CD4-positive, alpha-beta T cell (primary cell): ENCODE results near the gene ZFPM1. TPM values are rescaled to one million over a fixed set of nuclear protein-coding genes. Genes with fewer than 3 reads are reported as not detected.

Experiments used
- ATAC-seq: fragments of 200-7000 bp; cut with Tn5 transposase; one replicate; pipeline ENCODE4 v1.10.0; 2022; ENCODE audit warnings: mild to moderate bottlenecking; ENCODE audit not compliant: poor library complexity
- CTCF ChIA-PET: fragments of 350-600 bp; sonication (Branson Sonifier 250); formaldehyde crosslinking; loops from one replicate; lab custom pipeline; 2021; ENCODE audit warnings: antibody characterized with exemption, inconsistent platforms; lab: Charles Lee
- POLR2A ChIA-PET: fragments of 350-600 bp; sonication (Branson Sonifier 250); formaldehyde crosslinking; loops from one replicate; lab custom pipeline; 2021; ENCODE audit warnings: antibody characterized with exemption, inconsistent platforms; lab: Charles Lee
- DNase-seq, 14 experiments: peaks; one replicate each; pipeline ENCODE4 v3.0.0-alpha.2; 2013 to 2020; ENCODE audit warnings: mixed read lengths in 2 of 14
- H3K27ac ChIP-seq, 2 donors: one replicate each; pipeline versions ENCODE4 v1.5.1 to v1.7.0; 2013; ENCODE audit warnings: low read length in 2 of 2, low read depth in 1 of 2, mild to moderate bottlenecking in 1 of 2
- H3K27me3 ChIP-seq, 2 experiments: 1 replicate in 1 of 2; 2 replicates in 1 of 2; pipeline versions ENCODE4 v1.6.1 to v1.7.0; 2013; ENCODE audit warnings: low read length in 2 of 2, control low read depth in 1 of 2, mild to moderate bottlenecking in 1 of 2, moderate library complexity in 1 of 2; ENCODE audit not compliant: insufficient read depth in 2 of 2, control insufficient read depth in 1 of 2
- H3K36me3 ChIP-seq: one replicate; pipeline ENCODE4 v1.6.1; 2013; ENCODE audit warnings: low read length, control low read depth; ENCODE audit not compliant: insufficient read depth
- H3K4me1 ChIP-seq: one replicate; pipeline ENCODE4 v1.6.1; 2013; ENCODE audit warnings: low read length, control low read depth; ENCODE audit not compliant: insufficient read depth
- H3K4me3 ChIP-seq: one replicate; pipeline ENCODE4 v1.5.1; 2013; ENCODE audit warnings: mild to moderate bottlenecking, low read length, moderate library complexity
- H3K9me3 ChIP-seq, 2 experiments: 1 replicate in 1 of 2; 2 replicates in 1 of 2; pipeline versions ENCODE4 v1.6.1 to v1.7.0; 2013; ENCODE audit warnings: low read length in 2 of 2, mild to moderate bottlenecking in 2 of 2, control low read depth in 1 of 2, moderate library complexity in 1 of 2; ENCODE audit not compliant: control insufficient read depth in 1 of 2, insufficient read depth in 1 of 2
- H3K27ac Mint-ChIP-seq: one replicate; pipeline ENCODE4 v1.8.0; 2020; ENCODE audit warnings: mixed read lengths
- H3K27me3 Mint-ChIP-seq: one replicate; pipeline ENCODE4 v1.8.0; 2021; ENCODE audit warnings: mixed read lengths
- H3K36me3 Mint-ChIP-seq: one replicate; pipeline ENCODE4 v1.8.0; 2021; ENCODE audit warnings: low read depth, mixed read lengths
- H3K4me1 Mint-ChIP-seq: one replicate; pipeline ENCODE4 v1.8.0; 2021; ENCODE audit warnings: low read depth, mixed read lengths
- H3K4me3 Mint-ChIP-seq: one replicate; pipeline ENCODE4 v1.8.0; 2020; ENCODE audit warnings: mild to moderate bottlenecking, mixed read lengths
- H3K9me3 Mint-ChIP-seq: one replicate; pipeline ENCODE4 v1.8.0; 2020; ENCODE audit warnings: mixed read lengths
- intact Hi-C, 2 experiments: fragments of 100-400 bp; cut with DNase I in 1 of 2; cut with micrococcal nuclease in 1 of 2; formaldehyde crosslinking; loops; one replicate each; pipeline versions ENCODE4 v1.15.1 to v1.9.0; 2023 to 2025; cut with DNase I, micrococcal nuclease
- total RNA-seq, 174 experiments: library from RNA in 2 of 174; stranded (reverse) in 2 of 174; gene quantifications; one replicate each; pipeline ENCODE4 v1.2.3 and lab custom pipeline; 2021 to 2026
- TF ChIP-seq, protein P1 (sequence below): fragments of 200-600 bp; IDR thresholded peaks from one replicate; pipeline ENCODE4 v1.8.0; 2022; ENCODE audit warnings: antibody characterized with exemption, mild to moderate bottlenecking

ZFPM1 gene
- total RNA-seq, 2 experiments from 2014 or later, result 22.8 to 24.2 TPM

DNA sequence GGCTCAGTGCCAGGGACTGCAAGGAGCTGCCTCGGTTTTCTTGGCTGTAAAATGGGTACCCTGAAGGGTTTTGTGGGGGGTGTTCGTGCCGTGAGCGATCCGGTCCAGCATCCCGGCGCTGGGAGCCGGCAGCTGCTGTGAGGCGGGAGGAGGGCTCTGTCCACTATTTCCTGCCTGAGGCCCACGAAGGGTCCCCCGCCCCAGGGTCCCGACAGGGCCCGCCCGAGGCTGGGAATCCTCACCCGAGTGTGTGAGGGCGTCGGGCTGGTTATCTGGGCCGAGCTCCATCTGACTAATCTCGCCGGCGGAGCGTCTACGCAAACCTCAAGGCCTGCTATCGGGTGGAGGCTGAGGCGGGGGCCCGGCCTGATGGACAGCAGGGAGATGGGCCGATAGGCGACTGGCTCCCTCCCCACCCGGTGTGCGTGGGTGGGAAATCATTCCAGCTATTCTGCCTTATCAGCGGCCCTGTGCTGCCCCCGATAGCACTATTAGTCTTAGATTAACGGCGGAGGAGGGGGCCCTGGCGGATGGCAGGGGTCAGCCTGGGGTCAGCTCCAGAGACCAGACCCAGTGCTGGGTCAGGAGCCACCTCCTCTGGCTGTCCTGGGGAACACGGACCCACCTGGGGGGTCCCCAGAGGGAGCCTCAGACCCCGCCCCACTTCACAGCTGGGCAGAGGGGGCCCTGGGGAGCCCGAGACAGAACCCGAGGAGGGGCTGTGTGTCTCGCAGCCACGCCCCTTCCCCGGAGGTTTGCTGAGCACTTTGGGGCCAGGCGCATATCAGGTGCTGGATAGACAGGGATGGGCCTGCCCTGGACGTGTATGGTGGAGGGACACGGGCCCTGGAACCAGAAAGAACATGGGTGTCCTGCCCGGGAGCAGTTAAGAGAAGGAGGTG is 44.7 kb downstream of the ZFPM1 start:
- Mint-ChIP-seq H3K4me1 (peaks cover 5% of the 10 kb centered on the region), H3K27me3 (no peaks in the 10 kb centered on the region), H3K4me3 (no peak overlapping the region), H3K27ac (peak overlapping the region; percentile 30), H3K36me3 (peaks cover 4% of the 10 kb centered on the region), H3K9me3 (no peaks in the 10 kb centered on the region)
- CTCF ChIA-PET, result no interaction called here
- ATAC-seq, result no peak
- no peaks in the 10 kb centered on the region for H3K36me3 ChIP-seq
- no peaks in the 10 kb centered on the region for H3K9me3 ChIP-seq
- H3K27me3 ChIP-seq, result no peaks in the 10 kb centered on the region
- no peak for DNase-seq
- TF ChIP-seq, protein P1, sequence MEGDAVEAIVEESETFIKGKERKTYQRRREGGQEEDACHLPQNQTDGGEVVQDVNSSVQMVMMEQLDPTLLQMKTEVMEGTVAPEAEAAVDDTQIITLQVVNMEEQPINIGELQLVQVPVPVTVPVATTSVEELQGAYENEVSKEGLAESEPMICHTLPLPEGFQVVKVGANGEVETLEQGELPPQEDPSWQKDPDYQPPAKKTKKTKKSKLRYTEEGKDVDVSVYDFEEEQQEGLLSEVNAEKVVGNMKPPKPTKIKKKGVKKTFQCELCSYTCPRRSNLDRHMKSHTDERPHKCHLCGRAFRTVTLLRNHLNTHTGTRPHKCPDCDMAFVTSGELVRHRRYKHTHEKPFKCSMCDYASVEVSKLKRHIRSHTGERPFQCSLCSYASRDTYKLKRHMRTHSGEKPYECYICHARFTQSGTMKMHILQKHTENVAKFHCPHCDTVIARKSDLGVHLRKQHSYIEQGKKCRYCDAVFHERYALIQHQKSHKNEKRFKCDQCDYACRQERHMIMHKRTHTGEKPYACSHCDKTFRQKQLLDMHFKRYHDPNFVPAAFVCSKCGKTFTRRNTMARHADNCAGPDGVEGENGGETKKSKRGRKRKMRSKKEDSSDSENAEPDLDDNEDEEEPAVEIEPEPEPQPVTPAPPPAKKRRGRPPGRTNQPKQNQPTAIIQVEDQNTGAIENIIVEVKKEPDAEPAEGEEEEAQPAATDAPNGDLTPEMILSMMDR, result no peak
- H3K4me3 ChIP-seq, result no peak overlapping the region
- POLR2A ChIA-PET, result no interaction called here
- intact Hi-C loops, result no loop called here
- H3K27ac ChIP-seq, result no peak overlapping the region
- H3K4me1 ChIP-seq, result no peaks in the 10 kb centered on the region

DNA sequence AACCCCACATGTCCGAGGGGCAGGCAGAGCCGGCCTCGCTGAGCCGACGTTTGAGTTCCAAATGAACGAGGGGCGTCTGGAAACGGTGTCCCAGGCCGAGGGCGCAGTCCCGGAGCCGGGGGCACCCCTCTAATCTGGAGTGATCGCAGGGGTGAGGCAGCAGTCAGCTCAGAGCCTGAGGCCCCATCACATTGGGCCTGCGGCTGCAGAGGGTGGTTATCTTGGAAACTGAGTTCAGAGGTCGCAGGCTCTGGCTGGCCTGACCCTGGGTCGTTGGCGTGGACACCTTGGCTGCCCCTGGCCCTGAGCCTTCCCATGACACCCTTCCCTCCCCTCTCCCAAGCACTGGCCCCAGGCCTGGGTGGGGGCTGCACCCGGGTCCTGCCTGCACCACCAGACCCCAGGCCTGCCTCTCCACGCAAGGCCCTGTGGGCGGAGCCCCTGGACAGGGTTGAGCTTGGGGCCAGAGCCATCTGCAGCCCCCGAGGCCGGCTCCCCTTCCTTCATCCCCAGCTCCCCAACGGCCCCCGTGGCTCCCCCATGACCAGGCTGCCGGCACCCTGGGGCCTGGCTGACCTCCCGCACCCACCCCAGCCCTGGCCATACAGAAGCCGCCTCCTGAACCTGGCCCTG is 45.6 kb downstream of the ZFPM1 start:
- DNase-seq, result no peak
- Mint-ChIP-seq H3K27ac (peak overlapping the region; percentile 30), H3K27me3 (no peaks in the 10 kb centered on the region), H3K9me3 (no peaks in the 10 kb centered on the region), H3K4me3 (no peak overlapping the region), H3K36me3 (peaks cover 4% of the 10 kb centered on the region), H3K4me1 (peaks cover 5% of the 10 kb centered on the region)
- Histone ChIP-seq H3K4me1 (no peaks in the 10 kb centered on the region), H3K27ac (no peak overlapping the region), H3K9me3 (no peaks in the 10 kb centered on the region), H3K36me3 (no peaks in the 10 kb centered on the region), H3K4me3 (no peak overlapping the region), H3K27me3 (no peaks in the 10 kb centered on the region)
- TF ChIP-seq, protein P1, result no peak
- ChIA-PET CTCF (no interaction called here), POLR2A (no interaction called here)
- ATAC-seq, result no peak
- intact Hi-C loops, result no loop called here

DNA sequence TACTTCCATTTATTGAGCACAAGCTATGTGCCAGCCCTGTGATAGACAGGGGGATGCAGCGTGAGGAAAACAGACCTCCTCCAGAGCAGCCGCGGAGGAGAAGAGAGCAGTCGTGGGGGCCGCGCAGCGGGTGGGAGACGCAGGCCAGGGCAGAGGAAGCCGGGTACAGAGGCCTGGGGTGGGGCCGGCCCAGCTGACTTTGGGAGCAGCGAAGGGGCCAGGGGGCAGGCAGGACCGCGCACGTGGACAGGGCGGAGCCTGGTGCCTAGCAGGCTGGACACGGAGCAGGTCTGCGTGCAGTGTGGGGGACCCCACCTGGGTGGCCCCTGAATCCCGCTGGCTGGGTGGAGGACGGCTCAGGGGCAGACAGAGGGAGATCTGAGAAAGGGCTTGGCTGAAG is 46.2 kb downstream of the ZFPM1 start:
- no peaks in the 10 kb centered on the region for H3K36me3 ChIP-seq
- CTCF ChIA-PET, result interaction anchor here (0.6 kb wide), 1 partner anchor 1372 kb away, joined by 3 read pairs; no protein-coding TSS in a partner anchor
- no peak overlapping the region for H3K27ac ChIP-seq
- H3K9me3 ChIP-seq, result no peaks in the 10 kb centered on the region
- ATAC-seq (no peak), DNase-seq (no peak)
- peaks cover 4% of the 10 kb centered on the region for H3K36me3 Mint-ChIP-seq
- no peaks in the 10 kb centered on the region for H3K27me3 Mint-ChIP-seq
- intact Hi-C loops, result no loop called here
- POLR2A ChIA-PET, result no interaction called here
- H3K9me3 Mint-ChIP-seq, result no peaks in the 10 kb centered on the region
- H3K4me3 ChIP-seq, result no peak overlapping the region
- H3K27me3 ChIP-seq, result no peaks in the 10 kb centered on the region
- TF ChIP-seq, protein P1, result no peak
- no peak overlapping the region for H3K4me3 Mint-ChIP-seq
- peaks cover 5% of the 10 kb centered on the region for H3K4me1 Mint-ChIP-seq
- no peaks in the 10 kb centered on the region for H3K4me1 ChIP-seq
- H3K27ac Mint-ChIP-seq, result no peak overlapping the region
